Brain microvascular endothelial cell (primary cell): Measurements from ENCODE around the gene ARL4C.

Source experiments
- DNase-seq: peaks from one replicate; pipeline ENCODE4 v3.0.0-alpha.2; 2020
- H3K27ac ChIP-seq: fragments of 250-450 bp; sonication (Bioruptor Pico); 2 replicates; pipeline ENCODE4 v1.5.1; 2020; ENCODE audit warnings: mild to moderate bottlenecking, moderate library complexity
- H3K27me3 ChIP-seq: fragments of 250-450 bp; sonication (Bioruptor Pico); replicated peaks from 2 replicates; pipeline ENCODE4 v1.5.1; 2020; ENCODE audit warnings: mild to moderate bottlenecking
- H3K36me3 ChIP-seq: fragments of 250-450 bp; sonication (Bioruptor Pico); replicated peaks from 2 replicates; pipeline ENCODE4 v1.5.1; 2020; ENCODE audit warnings: mild to moderate bottlenecking
- H3K4me3 ChIP-seq: 2 replicates; pipeline ENCODE4 v1.5.1; 2011; ENCODE audit warnings: low read depth, mild to moderate bottlenecking, control low read depth, low read length, moderate library complexity
- CTCF ChIP-seq: IDR thresholded peaks from 2 replicates; pipeline ENCODE4 v1.5.1; 2011; ENCODE audit warnings: low read depth, mild to moderate bottlenecking, moderate library complexity, low read length, control low read depth, inconsistent platforms; ENCODE audit errors: missing control alignments
- in situ Hi-C: cut with HindIII; loops from 2 replicates; pipeline ENCODE4 v1.10.0; 2017; ENCODE audit warnings: low sequenced_read_pairs, low pct_ligation_motif_present

Gene ARL4C

GRCh38 chr2:234491281-234491680 lies 5.6 kb downstream of the ARL4C start:
- no peak for DNase-seq
- H3K4me3 ChIP-seq: no peak overlapping the region
- TF ChIP-seq CTCF: no peak
- H3K36me3 ChIP-seq: no peaks in the 10 kb centered on the region
- no peaks in the 10 kb centered on the region for H3K27me3 ChIP-seq
- no peak overlapping the region for H3K27ac ChIP-seq
- in situ Hi-C loops: no loop called here

GRCh38 chr2:234490271-234491091 lies 6.4 kb downstream of the ARL4C start:
- no peaks in the 10 kb centered on the region for H3K36me3 ChIP-seq
- in situ Hi-C loops: no loop called here
- no peak overlapping the region for H3K27ac ChIP-seq
- H3K27me3 ChIP-seq: no peaks in the 10 kb centered on the region
- TF ChIP-seq CTCF: no peak
- no peak overlapping the region for H3K4me3 ChIP-seq
- DNase-seq: no peak

- no peak overlapping the region for H3K4me3 ChIP-seq
- H3K27me3 ChIP-seq: no peaks in the 10 kb centered on the region
- no peak overlapping the region for H3K27ac ChIP-seq
- no peak for TF ChIP-seq CTCF
- no peaks in the 10 kb centered on the region for H3K36me3 ChIP-seq
- in situ Hi-C loops: no loop called here
- DNase-seq: no peak
Observed at GRCh38 chr2:234488913-234489451, 7.9 kb downstream of the ARL4C start.

GRCh38 chr2:234488486-234488885 lies 8.4 kb downstream of the ARL4C start:
- no peak for DNase-seq
- no peaks in the 10 kb centered on the region for H3K36me3 ChIP-seq
- H3K27ac ChIP-seq: no peak overlapping the region
- in situ Hi-C loops: no loop called here
- H3K4me3 ChIP-seq: no peak overlapping the region
- H3K27me3 ChIP-seq: no peaks in the 10 kb centered on the region
- TF ChIP-seq CTCF: no peak

GRCh38 chr2:234487356-234487755 lies 9.5 kb downstream of the ARL4C start:
- no peak for DNase-seq
- in situ Hi-C loops: no loop called here
- H3K27ac ChIP-seq: no peak overlapping the region
- no peaks in the 10 kb centered on the region for H3K36me3 ChIP-seq
- no peaks in the 10 kb centered on the region for H3K27me3 ChIP-seq
- TF ChIP-seq CTCF: no peak
- no peak overlapping the region for H3K4me3 ChIP-seq
